Keratinocyte (primary cell): ENCODE measurements around the gene HSPE1. TPM values are rescaled to one million over a fixed set of nuclear protein-coding genes. Genes with fewer than 3 reads are reported as not detected.

Experiments used
- DNase-seq: peaks from one replicate; pipeline ENCODE4 v3.0.0-alpha.2; 2011; ENCODE audit warnings: low read depth, missing footprints, low spot score
- FAIRE-seq: peaks from 2 replicates; lab custom pipeline; 2011; peaks lifted over from hg19 to GRCh38; lab: Jason Lieb, UNC
- H2AFZ ChIP-seq: 2 replicates; pipeline ENCODE4 v1.6.0; 2012; ENCODE audit warnings: low read length, control low read depth, inconsistent platforms; ENCODE audit not compliant: control insufficient read depth
- H3K27ac ChIP-seq: 2 replicates; pipeline ENCODE4 v1.5.1; 2011; ENCODE audit warnings: low read length; ENCODE audit not compliant: control insufficient read depth, insufficient read depth
- H3K27me3 ChIP-seq: 3 replicates; pipeline ENCODE4 v1.6.0; 2011; ENCODE audit warnings: low read length; ENCODE audit not compliant: control insufficient read depth, insufficient read depth; ENCODE audit errors: extremely low read depth
- H3K36me3 ChIP-seq, 2 experiments: 2 replicates in 1 of 2; 3 replicates in 1 of 2; pipeline ENCODE4 v1.5.1; 2011; ENCODE audit warnings: low read length in 2 of 2, mild to moderate bottlenecking in 1 of 2; ENCODE audit not compliant: control insufficient read depth in 2 of 2, insufficient read depth in 2 of 2; ENCODE audit errors: extremely low read depth in 1 of 2
- H3K4me1 ChIP-seq: 3 replicates; pipeline ENCODE4 v1.5.1; 2011; ENCODE audit warnings: low read length; ENCODE audit not compliant: control insufficient read depth, insufficient read depth; ENCODE audit errors: extremely low read depth
- H3K4me2 ChIP-seq: 3 replicates; pipeline ENCODE4 v1.6.0; 2011; ENCODE audit warnings: low read depth, low read length; ENCODE audit not compliant: control insufficient read depth, insufficient read depth; ENCODE audit errors: extremely low read depth
- H3K4me3 ChIP-seq, 3 experiments: fragments of 200-600 bp in 1 of 3; sonication (generic) in 1 of 3; 2 replicates in 2 of 3; 3 replicates in 1 of 3; pipeline ENCODE4 v1.5.1; 2011 to 2016; ENCODE audit warnings: low read length in 3 of 3, mild to moderate bottlenecking in 3 of 3, control low read depth in 2 of 3, inconsistent platforms in 1 of 3, low read depth in 1 of 3, mixed read lengths in 1 of 3, mixed run types in 1 of 3, moderate library complexity in 1 of 3; ENCODE audit not compliant: control insufficient read depth in 2 of 3, insufficient read depth in 2 of 3; ENCODE audit errors: extremely low read depth in 1 of 3
- H3K79me2 ChIP-seq: 2 replicates; pipeline ENCODE4 v1.6.0; 2012; ENCODE audit warnings: low read length; ENCODE audit not compliant: control insufficient read depth, insufficient read depth
- H3K9ac ChIP-seq: 3 replicates; pipeline ENCODE4 v1.6.0; 2011; ENCODE audit warnings: low read length; ENCODE audit not compliant: control insufficient read depth, insufficient read depth; ENCODE audit errors: extremely low read depth
- H3K9me1 ChIP-seq: 3 replicates; pipeline ENCODE4 v1.6.0; 2011; ENCODE audit warnings: low read length; ENCODE audit not compliant: control insufficient read depth, insufficient read depth; ENCODE audit errors: extremely low read depth
- H3K9me3 ChIP-seq: 2 replicates; pipeline ENCODE4 v1.5.1; 2012; ENCODE audit warnings: low read depth, low read length; ENCODE audit not compliant: control insufficient read depth
- H4K20me1 ChIP-seq: 3 replicates; pipeline ENCODE4 v1.6.0; 2011; ENCODE audit warnings: low read length; ENCODE audit not compliant: control insufficient read depth, insufficient read depth; ENCODE audit errors: extremely low read depth
- CTCF ChIP-seq, 3 experiments: IDR thresholded peaks in 1 of 3; conservative IDR thresholded peaks in 1 of 3; optimal IDR thresholded peaks in 1 of 3; 2 replicates in 2 of 3; 3 replicates in 1 of 3; pipeline versions ENCODE3 to v1.5.1; 2011; ENCODE audit warnings: low read length in 3 of 3, mild to moderate bottlenecking in 3 of 3, moderate library complexity in 2 of 3, control low read depth in 1 of 3, inconsistent platforms in 1 of 3; ENCODE audit not compliant: insufficient read depth in 2 of 3; ENCODE audit errors: extremely low read depth in 1 of 3
- EZH2 ChIP-seq: IDR thresholded peaks from one replicate; pipeline ENCODE4 v1.6.1; 2012; ENCODE audit warnings: inconsistent platforms, mild to moderate bottlenecking, low read length, moderate library complexity
- dilution Hi-C: fragments of 300-500 bp; cut with MboI; formaldehyde crosslinking; loops from one replicate; pipeline ENCODE4 v1.7.0; 2020; ENCODE audit warnings: low sequenced_read_pairs; ENCODE audit not compliant: extremely low pct_ligation_motif_present
- polyA plus RNA-seq, 5 experiments: library from polyadenylated mRNA; depleted of rRNA in 3 of 5; stranded (reverse) in 3 of 5; stranded (forward) in 1 of 5; unstranded in 1 of 5; fragments of >200 nt; gene quantifications; 1 replicate in 1 of 5; 2 replicates in 3 of 5; 3 replicates in 1 of 5; pipeline versions ENCODE4 v1.2.1 to v1.2.3, GENCODE V29; 2011 to 2012; ENCODE audit warnings: missing spikeins in 2 of 5, low read depth in 1 of 5, low replicate concordance in 1 of 5

Gene HSPE1
- polyA plus RNA-seq, 1 donor (not counting 4 experiments of a cell fraction or from before 2014, with no cell fraction given): 277 TPM

- DNase-seq: no peak
- TF ChIP-seq CTCF (optimal IDR thresholded peaks at IDR 0.05 in 1 of 3, IDR thresholded peaks at IDR 0.05 in 1 of 3, conservative IDR thresholded peaks at IDR 0.05 in 1 of 3; ENCODE audit: extremely low read depth in 1 of 3, insufficient read depth in 2 of 3, low read length in 3 of 3) (no peak), EZH2 (no peak)
- H3K79me2 ChIP-seq: peaks cover 64% of the 10 kb centered on the region
- H3K27me3 ChIP-seq: no peaks in the 10 kb centered on the region
- H3K9me3 ChIP-seq: no peaks in the 10 kb centered on the region
- H2AFZ ChIP-seq: no peak overlapping the region
- dilution Hi-C loops: no loop called here
- peaks cover 17% of the 10 kb centered on the region for H3K4me1 ChIP-seq
- H3K36me3 ChIP-seq: peaks cover 5 to 26% of the 10 kb centered on the region in 2 experiments
- no peak for FAIRE-seq
- peak overlapping the region; percentile 25 for H3K9ac ChIP-seq
- H3K4me2 ChIP-seq: peak overlapping the region; percentile 85
- peak overlapping the region in 2 of 3 experiments; percentile 58 to 98 for H3K4me3 ChIP-seq
- H3K27ac ChIP-seq: peak overlapping the region; percentile 4
- H3K9me1 ChIP-seq: no peaks in the 10 kb centered on the region
- peaks cover 3% of the 10 kb centered on the region for H4K20me1 ChIP-seq
Observed at GRCh38 chr2:197502201-197502600, 2.0 kb downstream of the HSPE1 start.

GRCh38 chr2:197502685-197503084, 2.5 kb downstream of the HSPE1 start:
- no peaks in the 10 kb centered on the region for H3K9me3 ChIP-seq
- H3K27ac ChIP-seq: no peak overlapping the region
- DNase-seq: no peak
- dilution Hi-C loops: no loop called here
- H4K20me1 ChIP-seq: peaks cover 2% of the 10 kb centered on the region
- H3K4me3 ChIP-seq: peak overlapping the region in 2 of 3 experiments; percentile 58 to 98
- H3K79me2 ChIP-seq: peaks cover 59% of the 10 kb centered on the region
- peaks cover 15% of the 10 kb centered on the region for H3K4me1 ChIP-seq
- H3K4me2 ChIP-seq: peak overlapping the region; percentile 85
- no peak overlapping the region for H2AFZ ChIP-seq
- H3K9ac ChIP-seq: no peak overlapping the region
- H3K27me3 ChIP-seq: no peaks in the 10 kb centered on the region
- no peaks in the 10 kb centered on the region for H3K9me1 ChIP-seq
- FAIRE-seq: no peak
- peaks cover 5 to 25% of the 10 kb centered on the region in 2 experiments for H3K36me3 ChIP-seq
- TF ChIP-seq CTCF (optimal IDR thresholded peaks at IDR 0.05 in 1 of 3, IDR thresholded peaks at IDR 0.05 in 1 of 3, conservative IDR thresholded peaks at IDR 0.05 in 1 of 3; ENCODE audit: extremely low read depth in 1 of 3, insufficient read depth in 2 of 3, low read length in 3 of 3): no peak
- TF ChIP-seq EZH2: no peak
